ENCODE results near the gene KIAA1328. TPM values are rescaled to one million over a fixed set of nuclear protein-coding genes. Genes with fewer than 3 reads are reported as not detected.

The KIAA1328 gene
- total and polyA plus RNA-seq, 8 donors, result 1.9 to 21.7 (median 10.7) TPM

GRCh38 chr18:37249895-37250618, 421.1 kb downstream of the KIAA1328 start:
- intact Hi-C loops (cut with DNase I; ENCODE audit: low total_unique reads), result no loop called here
- TF ChIP-seq POLR2A (IDR thresholded peaks at IDR 0.05) (no peak), EP300 (IDR thresholded peaks at IDR 0.05) (no peak), POLR2AphosphoS5 (IDR thresholded peaks at IDR 0.05) (no peak), CTCF (IDR thresholded peaks at IDR 0.05) (no peak)
- Histone ChIP-seq H3K27ac (no peak overlapping the region), H3K36me3 (no peaks in the 10 kb centered on the region), H3K27me3 (peaks cover 0 to 61% (median 18%) of the 10 kb centered on the region in 3 donors), H3K4me3 (no peak overlapping the region), H3K9me3 (no peaks in the 10 kb centered on the region), H3K4me1 (peaks cover 8 to 27% (median 20%) of the 10 kb centered on the region in 4 donors)
- 63 to 70% (median 66%) methylated on average over 6 of the region's 6 CpGs for WGBS, 5 donors
- peak; percentile 29 to 40 for DNase-seq

- intact Hi-C loops (cut with DNase I; ENCODE audit: low total_unique reads), result no loop called here
- Histone ChIP-seq H3K9me3 (no peaks in the 10 kb centered on the region), H3K4me3 (no peak overlapping the region), H3K27me3 (peaks cover 0 to 77% (median 27%) of the 10 kb centered on the region in 3 donors), H3K27ac (no peak overlapping the region), H3K36me3 (no peaks in the 10 kb centered on the region), H3K4me1 (peaks cover 8 to 27% (median 20%) of the 10 kb centered on the region in 4 donors)
- DNase-seq, result peak in 1 of 2 donors; percentile 32
- TF ChIP-seq POLR2AphosphoS5 (IDR thresholded peaks at IDR 0.05), result no peak
- TF ChIP-seq CTCF (IDR thresholded peaks at IDR 0.05), result no peak
- TF ChIP-seq POLR2A (IDR thresholded peaks at IDR 0.05), result no peak
- no peak for TF ChIP-seq EP300 (IDR thresholded peaks at IDR 0.05)
- 62 to 78% (median 65%) methylated on average over 3 of the region's 3 CpGs for WGBS, 5 donors
Observed at GRCh38 chr18:37251679-37252078, 422.8 kb downstream of the KIAA1328 start.

- Histone ChIP-seq H3K27me3 (peaks cover 0 to 83% (median 27%) of the 10 kb centered on the region in 3 donors), H3K27ac (no peak overlapping the region), H3K4me3 (no peak overlapping the region), H3K9me3 (no peaks in the 10 kb centered on the region), H3K4me1 (peaks cover 8 to 27% (median 20%) of the 10 kb centered on the region in 4 donors), H3K36me3 (no peaks in the 10 kb centered on the region)
- no peak for DNase-seq
- TF ChIP-seq CTCF (IDR thresholded peaks at IDR 0.05) (no peak), POLR2AphosphoS5 (IDR thresholded peaks at IDR 0.05) (no peak), POLR2A (IDR thresholded peaks at IDR 0.05) (no peak), EP300 (IDR thresholded peaks at IDR 0.05) (no peak)
- intact Hi-C loops (cut with DNase I; ENCODE audit: low total_unique reads), result no loop called here
- WGBS, 5 donors, result 70 to 84% (median 81%) methylated on average over 3 of the region's 3 CpGs
Observed at GRCh38 chr18:37252342-37252741, 423.4 kb downstream of the KIAA1328 start.

- intact Hi-C loops (cut with DNase I; ENCODE audit: low total_unique reads), result no loop called here
- Histone ChIP-seq H3K9me3 (no peaks in the 10 kb centered on the region), H3K27ac (peak overlapping the region in 1 of 5 donors; percentile 66), H3K36me3 (no peaks in the 10 kb centered on the region), H3K27me3 (peaks cover 0 to 89% (median 27%) of the 10 kb centered on the region in 3 donors), H3K4me1 (peaks cover 8 to 27% (median 20%) of the 10 kb centered on the region in 4 donors), H3K4me3 (peak overlapping the region; percentile 52 to 61 (median 52))
- TF ChIP-seq POLR2AphosphoS5 (IDR thresholded peaks at IDR 0.05) (no peak), POLR2A (IDR thresholded peaks at IDR 0.05) (no peak), EP300 (IDR thresholded peaks at IDR 0.05) (no peak), CTCF (IDR thresholded peaks at IDR 0.05) (no peak)
- 48 to 67% (median 56%) methylated on average over 12 of the region's 12 CpGs for WGBS, 5 donors
- DNase-seq, result peak in 1 of 2 donors; percentile 47
Observed at GRCh38 chr18:37252854-37253393, 424.0 kb downstream of the KIAA1328 start.

All from stomach (tissue), 9 donors.